DOHH2 (cell line): ENCODE results near the gene MYO10.

ENCODE experiments used
- H3F3A ChIP-seq: fragments of 200-600 bp; sonication (generic), shearing (Covaris generic); 2 replicates; pipeline ENCODE4 v1.6.0; 2016; ENCODE audit warnings: antibody characterized with exemption, mild to moderate bottlenecking; ENCODE audit not compliant: control insufficient read depth, insufficient read depth
- H3K27ac ChIP-seq: fragments of 200-600 bp; sonication (generic); 2 replicates; pipeline ENCODE4 v1.5.1; 2014; ENCODE audit warnings: low read depth, mild to moderate bottlenecking, low read length, moderate library complexity
- H3K27me3 ChIP-seq: fragments of 200-600 bp; sonication (generic); 2 replicates; pipeline ENCODE4 v1.6.1; 2014; ENCODE audit warnings: mild to moderate bottlenecking, low read length, mixed read lengths; ENCODE audit not compliant: control insufficient read depth
- H3K36me3 ChIP-seq: fragments of 200-600 bp; sonication (generic); 2 replicates; pipeline ENCODE4 v1.6.1; 2014; ENCODE audit warnings: mild to moderate bottlenecking, low read length, moderate library complexity, mixed read lengths; ENCODE audit not compliant: control insufficient read depth
- H3K4me1 ChIP-seq: fragments of 200-600 bp; sonication (generic); 2 replicates; pipeline ENCODE4 v1.6.1; 2014; ENCODE audit warnings: mild to moderate bottlenecking, low read length, mixed read lengths; ENCODE audit not compliant: control insufficient read depth
- H3K4me2 ChIP-seq: fragments of 200-600 bp; sonication (generic); 2 replicates; pipeline ENCODE4 v1.6.0; 2014; ENCODE audit warnings: mild to moderate bottlenecking, low read length, moderate library complexity
- H3K4me3 ChIP-seq: fragments of 200-600 bp; sonication (generic); 2 replicates; pipeline ENCODE4 v1.5.1; 2014; ENCODE audit warnings: mild to moderate bottlenecking, low read length, mixed read lengths
- H3K79me2 ChIP-seq: fragments of 200-600 bp; sonication (generic); 2 replicates; pipeline ENCODE4 v1.6.1; 2014; ENCODE audit warnings: mild to moderate bottlenecking, low read length, mixed read lengths; ENCODE audit not compliant: control insufficient read depth
- H3K9me2 ChIP-seq: fragments of 200-600 bp; sonication (generic); replicated peaks from 2 replicates; pipeline ENCODE4 v1.6.1; 2014; ENCODE audit warnings: mild to moderate bottlenecking, low read length, mixed read lengths; ENCODE audit not compliant: control insufficient read depth
- H3K9me3 ChIP-seq: fragments of 200-600 bp; sonication (generic); 2 replicates; pipeline ENCODE4 v1.6.1; 2014; ENCODE audit warnings: antibody characterized with exemption, low read length, mixed read lengths; ENCODE audit not compliant: control insufficient read depth, insufficient read depth
- H4K20me1 ChIP-seq: fragments of 200-600 bp; sonication (generic); 2 replicates; pipeline ENCODE4 v1.6.0; 2014; ENCODE audit warnings: low read depth, mild to moderate bottlenecking, antibody characterized with exemption, low read length, moderate library complexity; ENCODE audit not compliant: control insufficient read depth, insufficient read depth
- EZH2phosphoT487 ChIP-seq: fragments of 200-600 bp; sonication (generic); IDR thresholded peaks from 2 replicates; pipeline ENCODE4 v1.6.1; 2017; ENCODE audit warnings: borderline replicate concordance, mild to moderate bottlenecking, antibody characterized with exemption, low read length, moderate library complexity, mixed read lengths
- TF ChIP-seq, protein P1 (sequence below): fragments of 200-600 bp; sonication (generic); IDR thresholded peaks from one replicate; pipeline ENCODE4 v1.5.1; 2014; ENCODE audit warnings: antibody characterized with exemption, mild to moderate bottlenecking, low read depth, low read length; ENCODE audit not compliant: poor library complexity, severe bottlenecking

MYO10 gene

DNA sequence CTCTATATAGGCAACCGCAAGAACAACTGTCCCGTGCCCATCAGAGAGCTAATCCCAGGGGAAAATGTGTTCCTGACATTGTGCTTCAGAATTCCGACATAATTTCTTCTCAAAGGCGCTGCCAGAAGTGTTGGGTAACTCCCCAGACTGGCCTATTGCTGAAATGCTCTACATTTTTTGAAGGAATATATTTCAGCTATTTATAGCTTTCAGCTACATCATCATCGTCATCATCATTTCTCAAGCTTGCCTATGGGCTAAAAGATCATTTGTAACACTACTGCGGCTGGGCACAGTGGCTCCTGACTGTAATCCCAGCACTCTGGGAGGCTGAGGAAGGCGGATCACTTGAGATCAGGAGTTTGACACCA, 49.7 kb downstream of the MYO10 start:
- no peak overlapping the region for H3K4me3 ChIP-seq
- no peaks in the 10 kb centered on the region for H4K20me1 ChIP-seq
- H3K9me3 ChIP-seq: no peaks in the 10 kb centered on the region
- H3F3A ChIP-seq: no peaks in the 10 kb centered on the region
- H3K79me2 ChIP-seq: no peaks in the 10 kb centered on the region
- no peak overlapping the region for H3K27ac ChIP-seq
- H3K27me3 ChIP-seq: no peaks in the 10 kb centered on the region
- no peaks in the 10 kb centered on the region for H3K9me2 ChIP-seq
- no peak for TF ChIP-seq EZH2phosphoT487
- TF ChIP-seq, protein P1, sequence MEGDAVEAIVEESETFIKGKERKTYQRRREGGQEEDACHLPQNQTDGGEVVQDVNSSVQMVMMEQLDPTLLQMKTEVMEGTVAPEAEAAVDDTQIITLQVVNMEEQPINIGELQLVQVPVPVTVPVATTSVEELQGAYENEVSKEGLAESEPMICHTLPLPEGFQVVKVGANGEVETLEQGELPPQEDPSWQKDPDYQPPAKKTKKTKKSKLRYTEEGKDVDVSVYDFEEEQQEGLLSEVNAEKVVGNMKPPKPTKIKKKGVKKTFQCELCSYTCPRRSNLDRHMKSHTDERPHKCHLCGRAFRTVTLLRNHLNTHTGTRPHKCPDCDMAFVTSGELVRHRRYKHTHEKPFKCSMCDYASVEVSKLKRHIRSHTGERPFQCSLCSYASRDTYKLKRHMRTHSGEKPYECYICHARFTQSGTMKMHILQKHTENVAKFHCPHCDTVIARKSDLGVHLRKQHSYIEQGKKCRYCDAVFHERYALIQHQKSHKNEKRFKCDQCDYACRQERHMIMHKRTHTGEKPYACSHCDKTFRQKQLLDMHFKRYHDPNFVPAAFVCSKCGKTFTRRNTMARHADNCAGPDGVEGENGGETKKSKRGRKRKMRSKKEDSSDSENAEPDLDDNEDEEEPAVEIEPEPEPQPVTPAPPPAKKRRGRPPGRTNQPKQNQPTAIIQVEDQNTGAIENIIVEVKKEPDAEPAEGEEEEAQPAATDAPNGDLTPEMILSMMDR: no peak
- H3K4me1 ChIP-seq: no peaks in the 10 kb centered on the region
- no peak overlapping the region for H3K4me2 ChIP-seq
- H3K36me3 ChIP-seq: no peaks in the 10 kb centered on the region

DNA sequence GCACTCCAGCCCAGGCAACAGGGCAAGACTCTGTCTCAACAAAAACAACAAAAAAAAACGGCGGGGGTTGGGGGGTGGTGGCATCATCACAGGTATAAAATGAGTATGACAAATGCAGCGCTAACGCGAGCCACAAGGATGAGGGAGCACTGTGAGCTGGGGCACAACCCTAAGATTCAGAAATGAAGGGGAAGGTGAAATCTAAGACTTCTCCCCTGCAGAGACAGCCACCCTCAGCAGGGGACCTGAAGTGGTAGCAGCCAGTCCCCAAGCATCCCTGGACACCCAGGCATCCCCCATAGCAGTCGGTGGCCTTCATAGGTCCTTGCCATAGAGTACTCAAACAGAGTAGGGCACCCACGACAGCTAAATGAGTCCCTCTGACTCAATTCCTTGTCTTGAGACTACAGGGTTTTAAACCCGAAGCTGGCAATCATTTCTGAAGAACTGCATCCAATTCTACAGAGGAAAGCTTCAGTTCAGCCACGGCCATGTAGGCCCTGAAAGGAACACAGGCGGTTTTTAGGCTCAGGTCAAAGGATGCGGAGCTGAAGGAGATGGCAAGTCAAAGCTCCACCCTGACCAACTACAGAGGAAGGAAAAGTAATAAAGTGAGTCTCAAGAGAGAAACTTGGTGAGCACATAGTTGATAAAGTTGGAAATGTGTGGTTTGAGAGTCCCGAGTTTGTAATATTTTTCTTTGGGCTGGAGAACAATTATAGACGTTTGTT, 50.3 kb downstream of the MYO10 start:
- H3K27ac ChIP-seq: no peak overlapping the region
- no peak overlapping the region for H3K4me2 ChIP-seq
- TF ChIP-seq, protein P1: no peak
- no peak for TF ChIP-seq EZH2phosphoT487
- H3K4me3 ChIP-seq: no peak overlapping the region
- no peaks in the 10 kb centered on the region for H3K9me3 ChIP-seq
- no peaks in the 10 kb centered on the region for H3K27me3 ChIP-seq
- H3K79me2 ChIP-seq: no peaks in the 10 kb centered on the region
- H4K20me1 ChIP-seq: no peaks in the 10 kb centered on the region
- no peaks in the 10 kb centered on the region for H3K9me2 ChIP-seq
- no peaks in the 10 kb centered on the region for H3F3A ChIP-seq
- H3K4me1 ChIP-seq: no peaks in the 10 kb centered on the region
- H3K36me3 ChIP-seq: no peaks in the 10 kb centered on the region

DNA sequence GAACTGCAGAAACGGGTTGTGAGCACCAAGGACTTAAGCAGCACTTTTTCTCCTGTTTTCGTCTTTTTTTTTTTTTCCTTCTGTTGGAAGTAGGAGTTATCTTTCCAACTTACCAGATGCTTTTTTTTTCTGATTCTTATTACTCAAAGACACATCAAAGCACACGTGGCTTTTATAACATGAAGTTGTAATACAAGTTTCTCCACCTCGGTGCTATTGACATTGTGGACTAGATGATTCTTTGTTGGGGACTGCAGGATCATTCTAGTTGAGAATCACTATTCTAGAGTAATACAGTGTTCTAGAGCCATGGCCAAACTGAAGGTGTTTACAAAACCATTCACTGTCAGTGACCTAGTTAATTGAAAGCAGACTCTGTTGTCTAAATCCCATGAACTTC, 51.5 kb downstream of the MYO10 start:
- no peaks in the 10 kb centered on the region for H4K20me1 ChIP-seq
- H3K36me3 ChIP-seq: no peaks in the 10 kb centered on the region
- H3K27ac ChIP-seq: no peak overlapping the region
- no peaks in the 10 kb centered on the region for H3K4me1 ChIP-seq
- H3K9me3 ChIP-seq: no peaks in the 10 kb centered on the region
- H3K9me2 ChIP-seq: no peaks in the 10 kb centered on the region
- H3F3A ChIP-seq: no peaks in the 10 kb centered on the region
- no peaks in the 10 kb centered on the region for H3K79me2 ChIP-seq
- H3K4me2 ChIP-seq: no peak overlapping the region
- H3K27me3 ChIP-seq: no peaks in the 10 kb centered on the region
- no peak overlapping the region for H3K4me3 ChIP-seq
- TF ChIP-seq, protein P1: no peak
- no peak for TF ChIP-seq EZH2phosphoT487
